HG02623 (cell line): ENCODE measurements around the gene SETD7.

Experiments
- ATAC-seq: cut with Tn5 transposase; IDR thresholded peaks from one replicate; pipeline ENCODE4 v1.9.1; 2021; ENCODE audit warnings: moderate library complexity; ENCODE audit not compliant: unreplicated experiment

The SETD7 gene

GRCh38 chr4:139556071-139556723 is at the start of gene SETD7:
SETD7 (minus strand) TSS chr4:139556219; CDS start chr4:139556137, 82 bp downstream.
- peak; percentile 32 for ATAC-seq

GRCh38 chr4:139605516-139605915 is 49.5 kb upstream of the SETD7 start:
- no peak for ATAC-seq

- ATAC-seq: peak; percentile 53
These were observed 47.8 kb upstream of the SETD7 start for GRCh38 chr4:139603576-139604410.

- no peak for ATAC-seq
These were observed 46.8 kb upstream of the SETD7 start for GRCh38 chr4:139602776-139603360.

- no peak for ATAC-seq
These were observed 44.6 kb upstream of the SETD7 start for GRCh38 chr4:139600662-139601061.

- no peak for ATAC-seq
These were observed 43.8 kb upstream of the SETD7 start for GRCh38 chr4:139599594-139600374.

- ATAC-seq: no peak
These were observed 43.1 kb upstream of the SETD7 start for GRCh38 chr4:139599076-139599475.

- ATAC-seq: no peak
These were observed 40.8 kb upstream of the SETD7 start for GRCh38 chr4:139596684-139597279.

GRCh38 chr4:139596034-139596683 is 40.1 kb upstream of the SETD7 start:
- ATAC-seq: no peak

- ATAC-seq: no peak
These were observed 38.7 kb upstream of the SETD7 start for GRCh38 chr4:139594591-139595185.

- ATAC-seq: no peak
These were observed 37.1 kb upstream of the SETD7 start for GRCh38 chr4:139593091-139593564.

- no peak for ATAC-seq
These were observed 33.5 kb upstream of the SETD7 start for GRCh38 chr4:139589336-139590018.

GRCh38 chr4:139587446-139587845 is 31.4 kb upstream of the SETD7 start:
- no peak for ATAC-seq

- ATAC-seq: no peak
These were observed 29.5 kb upstream of the SETD7 start for GRCh38 chr4:139585473-139585872.

- no peak for ATAC-seq
These were observed 28.8 kb upstream of the SETD7 start for GRCh38 chr4:139584784-139585183.

GRCh38 chr4:139584013-139584412 is 28.0 kb upstream of the SETD7 start:
- no peak for ATAC-seq

- no peak for ATAC-seq
These were observed 26.0 kb upstream of the SETD7 start for GRCh38 chr4:139582044-139582443.

- ATAC-seq: no peak
These were observed 25.1 kb upstream of the SETD7 start for GRCh38 chr4:139581096-139581495.

- no peak for ATAC-seq
These were observed 20.2 kb upstream of the SETD7 start for GRCh38 chr4:139576219-139576618.
